HEK293 (cell line): Measurements from ENCODE around the gene CAPZB.

Experiments
- ATF2 ChIP-seq: fragments of 450-650 bp; formaldehyde crosslinking; IDR thresholded peaks from 2 replicates; pipeline ENCODE4 v1.5.1; 2016; ENCODE audit warnings: missing biosample characterization, missing genetic modification characterization, low read depth
- BCL11B ChIP-seq: fragments of 450-650 bp; formaldehyde crosslinking; IDR thresholded peaks from 2 replicates; pipeline ENCODE4 v1.5.1; 2016; ENCODE audit warnings: low read depth, missing biosample characterization, missing genetic modification characterization
- FEZF1 ChIP-seq: fragments of 450-650 bp; formaldehyde crosslinking; IDR thresholded peaks from 2 replicates; pipeline ENCODE4 v1.5.1; 2016; ENCODE audit warnings: missing biosample characterization, missing genetic modification characterization
- GLI2 ChIP-seq: fragments of 450-650 bp; formaldehyde crosslinking; IDR thresholded peaks from 2 replicates; pipeline ENCODE4; 2017; ENCODE audit warnings: missing biosample characterization, missing genetic modification characterization, low read depth, borderline replicate concordance
- HOXD13 ChIP-seq: sonication (generic); formaldehyde crosslinking; IDR thresholded peaks from 2 replicates; pipeline ENCODE4 v1.8.0; 2022; ENCODE audit warnings: missing genetic modification reagents, borderline replicate concordance
- KLF10 ChIP-seq: fragments of 450-650 bp; IDR thresholded peaks from 2 replicates; pipeline ENCODE4 v1.5.1; 2018; ENCODE audit warnings: missing biosample characterization, mild to moderate bottlenecking, missing genetic modification characterization
- KLF7 ChIP-seq: fragments of 450-650 bp; formaldehyde crosslinking; IDR thresholded peaks from 2 replicates; pipeline ENCODE4 v1.5.1; 2016; ENCODE audit warnings: missing biosample characterization, missing genetic modification characterization, borderline replicate concordance
- KLF9 ChIP-seq: fragments of 450-650 bp; formaldehyde crosslinking; IDR thresholded peaks from 2 replicates; pipeline ENCODE4 v1.5.1; 2016; ENCODE audit warnings: missing biosample characterization, missing genetic modification characterization, low read depth
- MZF1 ChIP-seq: fragments of 450-650 bp; formaldehyde crosslinking; IDR thresholded peaks from 2 replicates; pipeline ENCODE4 v1.5.1; 2017; ENCODE audit warnings: missing biosample characterization, missing genetic modification characterization, borderline replicate concordance
- OSR2 ChIP-seq: fragments of 450-650 bp; formaldehyde crosslinking; IDR thresholded peaks from 2 replicates; pipeline ENCODE4 v1.5.1; 2016; ENCODE audit warnings: missing biosample characterization, missing genetic modification characterization
- PRDM4 ChIP-seq: fragments of 450-650 bp; formaldehyde crosslinking; IDR thresholded peaks from 2 replicates; pipeline ENCODE4 v1.5.1; 2017; ENCODE audit warnings: missing biosample characterization, missing genetic modification characterization
- SALL2 ChIP-seq: fragments of 450-650 bp; formaldehyde crosslinking; IDR thresholded peaks from 2 replicates; pipeline ENCODE4 v1.5.0; 2017; ENCODE audit warnings: missing biosample characterization, mild to moderate bottlenecking, missing genetic modification characterization, borderline replicate concordance
- ZBTB49 ChIP-seq: fragments of 450-650 bp; formaldehyde crosslinking; IDR thresholded peaks from 2 replicates; pipeline ENCODE4 v1.5.1; 2016; ENCODE audit warnings: missing biosample characterization, missing genetic modification characterization, low read depth
- ZNF114 ChIP-seq: fragments of 450-650 bp; formaldehyde crosslinking; IDR thresholded peaks from 2 replicates; pipeline ENCODE4 v1.5.0; 2017; ENCODE audit warnings: missing biosample characterization, missing genetic modification characterization
- ZNF132 ChIP-seq: fragments of 450-650 bp; formaldehyde crosslinking; IDR thresholded peaks from 2 replicates; pipeline ENCODE4 v1.5.1; 2017; ENCODE audit warnings: missing biosample characterization, missing genetic modification characterization, borderline replicate concordance
- ZNF155 ChIP-seq: fragments of 450-650 bp; formaldehyde crosslinking; IDR thresholded peaks from 2 replicates; pipeline ENCODE4 v1.5.1; 2016; ENCODE audit warnings: missing biosample characterization, missing genetic modification characterization
- ZNF175 ChIP-seq: fragments of 450-650 bp; formaldehyde crosslinking; IDR thresholded peaks from 2 replicates; pipeline ENCODE4 v1.5.1; 2016; ENCODE audit warnings: missing biosample characterization, missing genetic modification characterization
- ZNF202 ChIP-seq: fragments of 450-650 bp; formaldehyde crosslinking; IDR thresholded peaks from 2 replicates; pipeline ENCODE4 v1.5.1; 2016; ENCODE audit warnings: missing biosample characterization, missing genetic modification characterization, borderline replicate concordance
- ZNF211 ChIP-seq: fragments of 450-650 bp; formaldehyde crosslinking; IDR thresholded peaks from 2 replicates; pipeline ENCODE4 v1.5.1; 2016; ENCODE audit warnings: low read depth, missing biosample characterization, missing genetic modification characterization
- ZNF24 ChIP-seq: fragments of 450-650 bp; formaldehyde crosslinking; IDR thresholded peaks from 2 replicates; pipeline ENCODE4 v1.5.1; 2016; ENCODE audit warnings: missing biosample characterization, missing genetic modification characterization
- ZNF26 ChIP-seq: fragments of 450-650 bp; formaldehyde crosslinking; IDR thresholded peaks from 2 replicates; pipeline ENCODE4 v1.5.1; 2016; ENCODE audit warnings: missing biosample characterization, missing genetic modification characterization
- ZNF302 ChIP-seq: fragments of 450-650 bp; formaldehyde crosslinking; IDR thresholded peaks from 2 replicates; pipeline ENCODE4 v1.5.1; 2016; ENCODE audit warnings: missing biosample characterization, missing genetic modification characterization, low read depth
- ZNF391 ChIP-seq: fragments of 450-650 bp; formaldehyde crosslinking; IDR thresholded peaks from 2 replicates; pipeline ENCODE4 v1.5.1; 2016; ENCODE audit warnings: low read depth, missing biosample characterization, missing genetic modification characterization, borderline replicate concordance
- ZNF48 ChIP-seq: fragments of 450-650 bp; formaldehyde crosslinking; IDR thresholded peaks from 2 replicates; pipeline ENCODE4 v1.5.1; 2016; ENCODE audit warnings: missing biosample characterization, missing genetic modification characterization
- ZNF488 ChIP-seq: fragments of 450-650 bp; formaldehyde crosslinking; IDR thresholded peaks from 2 replicates; pipeline ENCODE4 v1.5.1; 2016; ENCODE audit warnings: missing biosample characterization, missing genetic modification characterization
- ZNF585B ChIP-seq: fragments of 450-650 bp; formaldehyde crosslinking; IDR thresholded peaks from 2 replicates; pipeline ENCODE4 v1.5.1; 2016; ENCODE audit warnings: missing biosample characterization, missing genetic modification characterization
- ZNF610 ChIP-seq: fragments of 450-650 bp; formaldehyde crosslinking; IDR thresholded peaks from 2 replicates; pipeline ENCODE4 v1.5.1; 2016; ENCODE audit warnings: missing biosample characterization, missing genetic modification characterization, borderline replicate concordance
- ZNF701 ChIP-seq: fragments of 450-650 bp; formaldehyde crosslinking; IDR thresholded peaks from 2 replicates; pipeline ENCODE4 v1.5.1; 2016; ENCODE audit warnings: missing biosample characterization, missing genetic modification characterization
- ZNF76 ChIP-seq: fragments of 450-650 bp; formaldehyde crosslinking; IDR thresholded peaks from 2 replicates; pipeline ENCODE4; 2016; ENCODE audit warnings: low read depth, missing biosample characterization, missing genetic modification characterization, borderline replicate concordance
- ZNF777 ChIP-seq: fragments of 450-650 bp; formaldehyde crosslinking; IDR thresholded peaks from 2 replicates; pipeline ENCODE4 v1.5.1; 2017; ENCODE audit warnings: missing biosample characterization, missing genetic modification characterization, borderline replicate concordance

The CAPZB gene

GRCh38 chr1:19450811-19451515 lies 34.4 kb downstream of the CAPZB start (continued):
- TF ChIP-seq ZNF202 (tag by site-specific recombination) (no peak), ZNF114 (no peak), ZNF155 (tag by site-specific recombination) (no peak), ZNF488 (tag by site-specific recombination) (no peak), GLI2 (tag by site-specific recombination) (peak; percentile 58; the same call in 1 of the 2 replicates), ZNF391 (tag by site-specific recombination) (no peak), ZNF132 (tag by site-specific recombination) (no peak), ZBTB49 (tag by site-specific recombination) (no peak), ZNF26 (no peak), BCL11B (no peak), KLF9 (tag by site-specific recombination) (no peak), ZNF24 (tag by site-specific recombination) (peak; percentile 69; the same call in 1 of the 2 replicates), ZNF211 (tag by site-specific recombination) (no peak), KLF7 (tag by site-specific recombination) (no peak), ZNF777 (tag by site-specific recombination) (no peak), ATF2 (tag by site-specific recombination) (no peak), ZNF585B (tag by site-specific recombination) (no peak), KLF10 (no peak), OSR2 (tag by site-specific recombination) (0 out of 2 replicates have a peak, but pooled peaks have one; percentile 30), ZNF175 (tag by site-specific recombination) (no peak), ZNF48 (no peak), SALL2 (tag by site-specific recombination) (no peak), ZNF610 (tag by site-specific recombination) (no peak), ZNF76 (tag by site-specific recombination) (no peak), FEZF1 (peak; percentile 9; the same call in 1 of the 2 replicates), ZNF302 (tag by site-specific recombination) (no peak), HOXD13 (no peak), ZNF701 (tag by site-specific recombination) (no peak), PRDM4 (tag by site-specific recombination) (no peak), MZF1 (no peak)
